ENCODE measurements around the gene MED27.

MED27 gene

DNA sequence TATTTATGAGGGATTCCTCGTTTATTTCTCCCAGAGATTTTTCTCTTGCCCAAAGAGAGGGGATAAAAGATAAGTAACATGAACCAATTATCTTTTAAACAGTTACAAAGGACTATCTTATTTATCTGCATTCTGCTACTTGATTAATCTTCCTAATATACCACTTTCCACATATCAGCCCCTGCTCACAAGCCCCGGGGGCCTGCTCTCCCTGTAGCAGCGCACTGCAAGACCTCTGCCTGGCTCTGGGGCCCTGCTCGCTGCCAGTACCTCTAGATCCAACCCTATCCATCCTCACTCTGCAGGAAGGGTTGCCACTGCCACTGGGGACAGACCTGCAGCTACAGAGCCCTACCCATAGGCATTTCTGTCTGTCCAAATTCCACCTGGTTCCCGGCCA is 75.3 kb downstream of the MED27 start:
- Histone ChIP-seq H3K4me1 (ENCODE audit: insufficient read depth, low read length) (no peaks in the 10 kb centered on the region), H3K4me2 (ENCODE audit: insufficient read depth, low read length) (no peak overlapping the region), H3K9me3 (ENCODE audit: insufficient read depth, low read length, severe bottlenecking) (no peaks in the 10 kb centered on the region), H3K9ac (ENCODE audit: low read depth, low read length) (no peak overlapping the region), H3K27ac (ENCODE audit: low read length) (no peak overlapping the region), H2AFZ (ENCODE audit: low read depth, low read length) (no peak overlapping the region), H3K36me3 (ENCODE audit: insufficient read depth, low read length) (no peaks in the 10 kb centered on the region), H3K79me2 (ENCODE audit: insufficient read depth, low read length) (no peaks in the 10 kb centered on the region), H4K20me1 (ENCODE audit: insufficient read depth, low read length) (peaks cover 2% of the 10 kb centered on the region; the same call in 1 of the 2 replicates), H3K27me3 (ENCODE audit: insufficient read depth, low read length, poor library complexity) (no peaks in the 10 kb centered on the region), H3K4me3 (ENCODE audit: low read depth in 1 of 2, low read length in 2 of 2) (no peak overlapping the region)
- no peak for DNase-seq
- ATAC-seq (ENCODE audit: insufficient read depth, low read depth): no peak
- no peak for TF ChIP-seq EZH2 (IDR thresholded peaks at IDR 0.05; ENCODE audit: borderline replicate concordance, low read depth, low read length, severe bottlenecking)
- TF ChIP-seq, protein P1, sequence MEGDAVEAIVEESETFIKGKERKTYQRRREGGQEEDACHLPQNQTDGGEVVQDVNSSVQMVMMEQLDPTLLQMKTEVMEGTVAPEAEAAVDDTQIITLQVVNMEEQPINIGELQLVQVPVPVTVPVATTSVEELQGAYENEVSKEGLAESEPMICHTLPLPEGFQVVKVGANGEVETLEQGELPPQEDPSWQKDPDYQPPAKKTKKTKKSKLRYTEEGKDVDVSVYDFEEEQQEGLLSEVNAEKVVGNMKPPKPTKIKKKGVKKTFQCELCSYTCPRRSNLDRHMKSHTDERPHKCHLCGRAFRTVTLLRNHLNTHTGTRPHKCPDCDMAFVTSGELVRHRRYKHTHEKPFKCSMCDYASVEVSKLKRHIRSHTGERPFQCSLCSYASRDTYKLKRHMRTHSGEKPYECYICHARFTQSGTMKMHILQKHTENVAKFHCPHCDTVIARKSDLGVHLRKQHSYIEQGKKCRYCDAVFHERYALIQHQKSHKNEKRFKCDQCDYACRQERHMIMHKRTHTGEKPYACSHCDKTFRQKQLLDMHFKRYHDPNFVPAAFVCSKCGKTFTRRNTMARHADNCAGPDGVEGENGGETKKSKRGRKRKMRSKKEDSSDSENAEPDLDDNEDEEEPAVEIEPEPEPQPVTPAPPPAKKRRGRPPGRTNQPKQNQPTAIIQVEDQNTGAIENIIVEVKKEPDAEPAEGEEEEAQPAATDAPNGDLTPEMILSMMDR (IDR thresholded peaks at IDR 0.05; ENCODE audit: borderline replicate concordance, extremely low read depth, low read length, poor library complexity, severe bottlenecking): no peak

DNA sequence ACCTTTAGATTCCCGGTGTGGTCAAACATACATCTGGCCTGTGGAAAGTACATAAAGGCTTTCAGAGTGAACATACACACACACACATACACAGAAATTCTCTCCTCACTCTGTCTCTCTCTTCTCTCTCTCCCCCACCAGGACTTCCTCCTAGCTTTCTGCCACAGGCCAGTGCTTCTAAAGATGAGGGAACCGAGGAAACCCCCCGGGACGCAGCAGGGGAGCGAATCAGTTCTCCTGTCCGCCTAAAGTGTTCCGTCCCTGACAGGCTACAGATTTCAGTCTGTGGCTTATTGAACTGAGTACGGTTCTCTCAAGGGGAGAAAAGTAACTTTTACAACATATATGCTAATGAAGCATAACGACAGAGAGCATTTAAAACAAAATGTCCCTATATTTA is 75.8 kb downstream of the MED27 start:
- TF ChIP-seq EZH2 (IDR thresholded peaks at IDR 0.05; ENCODE audit: borderline replicate concordance, low read depth, low read length, severe bottlenecking): no peak
- TF ChIP-seq, protein P1 (IDR thresholded peaks at IDR 0.05; ENCODE audit: borderline replicate concordance, extremely low read depth, low read length, poor library complexity, severe bottlenecking): no peak
- Histone ChIP-seq H2AFZ (ENCODE audit: low read depth, low read length) (no peak overlapping the region), H3K79me2 (ENCODE audit: insufficient read depth, low read length) (no peaks in the 10 kb centered on the region), H3K9me3 (ENCODE audit: insufficient read depth, low read length, severe bottlenecking) (no peaks in the 10 kb centered on the region), H3K27me3 (ENCODE audit: insufficient read depth, low read length, poor library complexity) (no peaks in the 10 kb centered on the region), H3K4me1 (ENCODE audit: insufficient read depth, low read length) (no peaks in the 10 kb centered on the region), H3K27ac (ENCODE audit: low read length) (no peak overlapping the region), H3K4me3 (ENCODE audit: low read depth in 1 of 2, low read length in 2 of 2) (no peak overlapping the region), H3K9ac (ENCODE audit: low read depth, low read length) (no peak overlapping the region), H3K4me2 (ENCODE audit: insufficient read depth, low read length) (no peak overlapping the region), H3K36me3 (ENCODE audit: insufficient read depth, low read length) (no peaks in the 10 kb centered on the region), H4K20me1 (ENCODE audit: insufficient read depth, low read length) (peaks cover 6% of the 10 kb centered on the region; the same call in 1 of the 2 replicates)
- DNase-seq: no peak
- no peak for ATAC-seq (ENCODE audit: insufficient read depth, low read depth)

DNA sequence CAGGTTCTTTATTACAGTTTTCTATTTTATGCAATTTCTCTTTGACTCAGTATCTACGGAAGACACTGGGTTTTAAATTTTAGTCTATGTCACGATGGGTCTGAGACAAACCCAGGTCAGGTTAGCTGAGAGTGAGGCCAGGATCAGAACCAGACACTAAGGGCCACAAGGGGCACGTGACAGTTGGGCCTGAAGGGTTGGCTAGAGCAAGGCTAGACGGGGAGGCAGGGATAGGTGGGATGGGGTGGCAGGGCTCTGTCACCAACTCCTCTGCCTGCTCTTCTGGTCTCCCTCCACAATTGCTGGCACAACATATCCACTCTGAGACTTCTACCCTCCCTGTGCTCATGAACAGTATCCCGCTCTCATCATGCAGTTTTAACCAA is 76.4 kb downstream of the MED27 start:
- Histone ChIP-seq H2AFZ (ENCODE audit: low read depth, low read length) (no peak overlapping the region), H3K4me1 (ENCODE audit: insufficient read depth, low read length) (no peaks in the 10 kb centered on the region), H3K79me2 (ENCODE audit: insufficient read depth, low read length) (no peaks in the 10 kb centered on the region), H3K27ac (ENCODE audit: low read length) (no peak overlapping the region), H3K9me3 (ENCODE audit: insufficient read depth, low read length, severe bottlenecking) (no peaks in the 10 kb centered on the region), H3K27me3 (ENCODE audit: insufficient read depth, low read length, poor library complexity) (no peaks in the 10 kb centered on the region), H4K20me1 (ENCODE audit: insufficient read depth, low read length) (peaks cover 6% of the 10 kb centered on the region; the same call in 1 of the 2 replicates), H3K4me3 (ENCODE audit: low read depth in 1 of 2, low read length in 2 of 2) (no peak overlapping the region), H3K36me3 (ENCODE audit: insufficient read depth, low read length) (no peaks in the 10 kb centered on the region), H3K9ac (ENCODE audit: low read depth, low read length) (no peak overlapping the region), H3K4me2 (ENCODE audit: insufficient read depth, low read length) (no peak overlapping the region)
- TF ChIP-seq EZH2 (IDR thresholded peaks at IDR 0.05; ENCODE audit: borderline replicate concordance, low read depth, low read length, severe bottlenecking): no peak
- TF ChIP-seq, protein P1 (IDR thresholded peaks at IDR 0.05; ENCODE audit: borderline replicate concordance, extremely low read depth, low read length, poor library complexity, severe bottlenecking): no peak
- DNase-seq (no peak), ATAC-seq (ENCODE audit: insufficient read depth, low read depth) (no peak)

Measured in DND-41 (cell line).